Measurements from ENCODE around the gene ZDBF2. TPM values are rescaled to one million over a fixed set of nuclear protein-coding genes. Genes with fewer than 3 reads are reported as not detected.

ZDBF2 gene
- total and polyA plus RNA-seq, 2 of the 8 experiments (the other 6 are each of a cell fraction or from before 2014, with no cell fraction given): 1.5 to 17.2 TPM

DNA sequence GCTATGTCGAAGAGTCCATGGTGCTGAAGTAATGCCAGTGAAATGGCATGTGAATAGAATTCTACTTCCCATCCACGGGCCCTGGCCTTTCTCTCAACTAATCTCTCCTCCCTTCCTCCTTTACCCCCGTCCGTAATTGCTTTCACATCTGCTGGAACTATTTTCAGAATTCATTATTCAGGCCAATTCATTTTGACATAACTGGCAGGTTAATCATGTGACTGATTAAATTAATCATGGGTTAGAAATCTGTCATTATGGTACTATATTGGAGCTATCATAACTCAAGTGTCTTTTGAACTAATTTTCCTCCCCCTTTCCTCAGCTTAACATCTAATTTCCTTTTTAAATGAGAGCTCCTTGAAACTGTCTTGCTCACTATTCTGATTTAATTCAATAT lies 66.9 kb downstream of the ZDBF2 start:
- Histone ChIP-seq H3K9ac (replicated peaks in 1 of 4; ENCODE audit: extremely low read depth in 1 of 4, low read depth in 3 of 4, low read length in 3 of 4) (no peak overlapping the region), H3K9me3 (ENCODE audit: insufficient read depth in 2 of 2, low read depth in 1 of 2, low read length in 1 of 2) (peaks cover 5 to 6% of the 10 kb centered on the region in 2 experiments), H3K4me2 (ENCODE audit: insufficient read depth in 1 of 2, low read depth in 2 of 2, low read length in 2 of 2) (no peak overlapping the region), H3K79me1 (ENCODE audit: low read depth, low read length) (no peaks in the 10 kb centered on the region), H3K4me3 (ENCODE audit: extremely low read depth in 1 of 4, insufficient read depth in 2 of 4, low read depth in 3 of 4, low read length in 4 of 4) (no peak overlapping the region), H3K14ac (ENCODE audit: insufficient read length) (no peak overlapping the region), H3K4ac (replicated peaks; ENCODE audit: insufficient read length, low read depth, low read length) (no peak overlapping the region), H2BK20ac (ENCODE audit: low read length) (no peak overlapping the region), H3K4me1 (replicated peaks in 1 of 4; ENCODE audit: control insufficient read depth in 3 of 4, insufficient read depth in 4 of 4, low read length in 3 of 4) (no peaks in the 10 kb centered on the region), H2BK12ac (ENCODE audit: low read depth, low read length) (no peak overlapping the region), H3K27ac (ENCODE audit: low read depth, low read length) (no peak overlapping the region), H3K56ac (replicated peaks; ENCODE audit: insufficient read length, low read depth, low read length) (no peak overlapping the region), H2AK5ac (ENCODE audit: low read depth, low read length) (no peak overlapping the region), H2BK120ac (replicated peaks; ENCODE audit: low read depth, low read length) (no peak overlapping the region), H4K20me1 (replicated peaks in 1 of 2; ENCODE audit: control insufficient read depth in 1 of 2, insufficient read depth in 2 of 2, low read length in 2 of 2) (no peaks in the 10 kb centered on the region), H3K27me3 (replicated peaks in 1 of 4; ENCODE audit: control insufficient read depth in 3 of 4, extremely low read depth in 1 of 4, insufficient read depth in 3 of 4, low read length in 3 of 4) (no peaks in the 10 kb centered on the region), H4K91ac (replicated peaks; ENCODE audit: insufficient read length, low read length) (no peak overlapping the region), H4K8ac (ENCODE audit: extremely low read depth, insufficient read depth, low read length) (no peak overlapping the region), H2BK15ac (ENCODE audit: low read length) (no peak overlapping the region), H4K5ac (ENCODE audit: insufficient read length, low read depth, low read length) (no peak overlapping the region), H3K23me2 (ENCODE audit: low read depth, low read length) (no peaks in the 10 kb centered on the region), H3K36me3 (ENCODE audit: control insufficient read depth in 2 of 4, insufficient read depth in 4 of 4, low read length in 3 of 4) (no peaks in the 10 kb centered on the region), H3K18ac (ENCODE audit: extremely low read depth, low read length) (no peak overlapping the region), H2BK5ac (ENCODE audit: low read depth, low read length) (no peak overlapping the region), H3K79me2 (ENCODE audit: control insufficient read depth in 1 of 2, insufficient read depth in 2 of 2, low read length in 2 of 2) (no peaks in the 10 kb centered on the region), H2AFZ (ENCODE audit: low read length) (no peak overlapping the region), H3K23ac (ENCODE audit: insufficient read length) (no peak overlapping the region)
- CTCF ChIA-PET (ENCODE audit: partially characterized antibody): interaction anchor here (0.7 to 1.0 kb wide), 7 partner anchors 8 to 589 kb away, joined by 3 read pairs; no protein-coding TSS in a partner anchor
- no peak for FAIRE-seq
- WGBS, 2 experiments (ENCODE audit: extremely low coverage in 1 of 2, insufficient coverage in 1 of 2, insufficient read length in 1 of 2, insufficient replicate concordance in 2 of 2, low coverage in 1 of 2, low lambda C conversion rate in 2 of 2, missing lambda C conversion rate in 1 of 2): 88% methylated on average over 4 of the region's 4 CpGs; no CpG with 5 or more reads in 1 of the 2 experiments
- POLR2A ChIA-PET (ENCODE audit: partially characterized antibody): no interaction called here
- no peak for DNase-seq (ENCODE audit: low read depth in 1 of 2, low spot score in 2 of 2)
- TF ChIP-seq TBP (IDR thresholded peaks at IDR 0.05; ENCODE audit: low read depth, low read length): no peak
- no peak for TF ChIP-seq JUN (IDR thresholded peaks at IDR 0.05; ENCODE audit: low read depth, low read length)
- TF ChIP-seq SP1 (IDR thresholded peaks at IDR 0.05; ENCODE audit: low read depth, low read length): no peak
- no peak for TF ChIP-seq TAF7 (optimal IDR thresholded peaks at IDR 0.05; ENCODE audit: borderline replicate concordance, low read depth, low read length)
- no peak for TF ChIP-seq CREB1 (IDR thresholded peaks at IDR 0.05)
- no peak for TF ChIP-seq POLR2A (IDR thresholded peaks at IDR 0.05; ENCODE audit: control extremely low read depth in 1 of 2, low read depth in 2 of 2, low read length in 2 of 2)
- TF ChIP-seq NRF1 (IDR thresholded peaks at IDR 0.05; ENCODE audit: low read depth, low read length): no peak
- no peak for TF ChIP-seq EZH2 (IDR thresholded peaks at IDR 0.05; ENCODE audit: low read depth, low read length, severe bottlenecking)
- TF ChIP-seq, protein P1, sequence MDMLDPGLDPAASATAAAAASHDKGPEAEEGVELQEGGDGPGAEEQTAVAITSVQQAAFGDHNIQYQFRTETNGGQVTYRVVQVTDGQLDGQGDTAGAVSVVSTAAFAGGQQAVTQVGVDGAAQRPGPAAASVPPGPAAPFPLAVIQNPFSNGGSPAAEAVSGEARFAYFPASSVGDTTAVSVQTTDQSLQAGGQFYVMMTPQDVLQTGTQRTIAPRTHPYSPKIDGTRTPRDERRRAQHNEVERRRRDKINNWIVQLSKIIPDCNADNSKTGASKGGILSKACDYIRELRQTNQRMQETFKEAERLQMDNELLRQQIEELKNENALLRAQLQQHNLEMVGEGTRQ (IDR thresholded peaks at IDR 0.05; ENCODE audit: low read length): no peak
- no peak for TF ChIP-seq BACH1 (IDR thresholded peaks at IDR 0.05; ENCODE audit: low read length)

All from H1 (cell line).